ENCODE results near the gene SEL1L3.

DNA sequence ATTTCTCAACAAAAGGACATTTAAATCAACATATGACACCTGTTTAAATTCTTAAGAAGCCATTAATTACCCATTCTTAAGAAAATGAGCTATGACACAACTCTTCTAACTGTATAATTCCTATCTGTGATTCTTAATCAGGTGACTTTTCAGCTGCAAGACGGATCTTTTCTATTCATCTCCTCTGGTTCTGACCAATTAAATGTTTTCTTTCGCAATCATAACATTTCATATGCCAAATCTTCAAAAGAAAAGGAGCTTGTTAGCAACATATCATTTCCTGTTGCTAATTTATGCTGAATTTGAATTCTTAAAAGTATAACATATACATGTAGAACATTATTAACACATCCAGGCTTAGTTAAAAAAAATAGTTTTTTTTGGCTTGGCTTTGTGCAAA, 62.5 kb downstream of the SEL1L3 start:
- TF ChIP-seq, protein P1, sequence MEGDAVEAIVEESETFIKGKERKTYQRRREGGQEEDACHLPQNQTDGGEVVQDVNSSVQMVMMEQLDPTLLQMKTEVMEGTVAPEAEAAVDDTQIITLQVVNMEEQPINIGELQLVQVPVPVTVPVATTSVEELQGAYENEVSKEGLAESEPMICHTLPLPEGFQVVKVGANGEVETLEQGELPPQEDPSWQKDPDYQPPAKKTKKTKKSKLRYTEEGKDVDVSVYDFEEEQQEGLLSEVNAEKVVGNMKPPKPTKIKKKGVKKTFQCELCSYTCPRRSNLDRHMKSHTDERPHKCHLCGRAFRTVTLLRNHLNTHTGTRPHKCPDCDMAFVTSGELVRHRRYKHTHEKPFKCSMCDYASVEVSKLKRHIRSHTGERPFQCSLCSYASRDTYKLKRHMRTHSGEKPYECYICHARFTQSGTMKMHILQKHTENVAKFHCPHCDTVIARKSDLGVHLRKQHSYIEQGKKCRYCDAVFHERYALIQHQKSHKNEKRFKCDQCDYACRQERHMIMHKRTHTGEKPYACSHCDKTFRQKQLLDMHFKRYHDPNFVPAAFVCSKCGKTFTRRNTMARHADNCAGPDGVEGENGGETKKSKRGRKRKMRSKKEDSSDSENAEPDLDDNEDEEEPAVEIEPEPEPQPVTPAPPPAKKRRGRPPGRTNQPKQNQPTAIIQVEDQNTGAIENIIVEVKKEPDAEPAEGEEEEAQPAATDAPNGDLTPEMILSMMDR (IDR thresholded peaks at IDR 0.05), result no peak
- TF ChIP-seq EP300 (IDR thresholded peaks at IDR 0.05), result no peak
- TF ChIP-seq POLR2A (IDR thresholded peaks at IDR 0.05), result no peak
- no peak for TF ChIP-seq POLR2AphosphoS5 (IDR thresholded peaks at IDR 0.05)

All from gastroesophageal sphincter (tissue), 3 donors.